MCF 10A (cell line): ENCODE measurements around the gene RPS14. TPM values are rescaled to one million over a fixed set of nuclear protein-coding genes. Genes with fewer than 3 reads are reported as not detected.

Experiments
- BruUV-seq: library from RNA; stranded (reverse); fragments of 400-500 nt; replicated peaks from 2 replicates; lab custom pipeline; 2021; lab: Mats Ljungman, UMichigan
- CTCF ChIA-PET: fragments of 300-600 bp; sonication (Branson Sonifier 250); formaldehyde crosslinking; extraction: SDS; loops from one replicate; lab custom pipeline; 2021; ENCODE audit warnings: antibody characterized with exemption, inconsistent platforms; lab: Yijun Ruan, JAX
- POLR2A ChIA-PET: fragments of 300-600, 350-650 bp; sonication (Branson Sonifier 250); formaldehyde crosslinking; extraction: SDS; loops from one replicate; lab custom pipeline; 2020; ENCODE audit warnings: antibody characterized with exemption, inconsistent platforms; lab: Yijun Ruan, JAX
- DNase-seq: peaks from one replicate; pipeline ENCODE4 v3.0.0-alpha.2; 2018; ENCODE audit not compliant: unreplicated experiment
- H3K27ac Mint-ChIP-seq: one replicate; pipeline ENCODE4 v1.8.0; 2022; ENCODE audit warnings: mild to moderate bottlenecking, low read depth, mixed read lengths; ENCODE audit not compliant: unreplicated experiment
- H3K27me3 Mint-ChIP-seq: one replicate; pipeline ENCODE4 v1.8.0; 2022; ENCODE audit warnings: mixed read lengths; ENCODE audit not compliant: insufficient read depth, unreplicated experiment
- H3K36me3 Mint-ChIP-seq: one replicate; pipeline ENCODE4 v1.8.0; 2022; ENCODE audit warnings: mild to moderate bottlenecking, moderate library complexity, mixed read lengths; ENCODE audit not compliant: insufficient read depth, unreplicated experiment
- H3K4me1 Mint-ChIP-seq: one replicate; pipeline ENCODE4 v1.8.0; 2022; ENCODE audit warnings: mixed read lengths; ENCODE audit not compliant: insufficient read depth, unreplicated experiment
- H3K4me3 Mint-ChIP-seq: one replicate; pipeline ENCODE4 v1.8.0; 2022; ENCODE audit warnings: mild to moderate bottlenecking, moderate library complexity, mixed read lengths; ENCODE audit not compliant: unreplicated experiment
- H3K9me3 Mint-ChIP-seq: one replicate; pipeline ENCODE4 v1.8.0; 2022; ENCODE audit warnings: mixed read lengths; ENCODE audit not compliant: unreplicated experiment
- intact Hi-C: fragments of 100-400 bp; cut with micrococcal nuclease; formaldehyde crosslinking; loops from 2 replicates; pipeline ENCODE4 v1.14.1; 2022
- total RNA-seq: library from RNA; stranded (reverse); gene quantifications from 2 replicates; pipeline ENCODE4 v1.2.3, GENCODE V29; 2022
- TF ChIP-seq, protein P1 (sequence below): fragments of 200-600 bp; IDR thresholded peaks from one replicate; pipeline ENCODE4 v1.8.0; 2022; ENCODE audit warnings: antibody characterized with exemption, mild to moderate bottlenecking; ENCODE audit not compliant: unreplicated experiment

RPS14 gene
- total RNA-seq, 1 experiment from 2014 or later = 5,481 TPM

DNA sequence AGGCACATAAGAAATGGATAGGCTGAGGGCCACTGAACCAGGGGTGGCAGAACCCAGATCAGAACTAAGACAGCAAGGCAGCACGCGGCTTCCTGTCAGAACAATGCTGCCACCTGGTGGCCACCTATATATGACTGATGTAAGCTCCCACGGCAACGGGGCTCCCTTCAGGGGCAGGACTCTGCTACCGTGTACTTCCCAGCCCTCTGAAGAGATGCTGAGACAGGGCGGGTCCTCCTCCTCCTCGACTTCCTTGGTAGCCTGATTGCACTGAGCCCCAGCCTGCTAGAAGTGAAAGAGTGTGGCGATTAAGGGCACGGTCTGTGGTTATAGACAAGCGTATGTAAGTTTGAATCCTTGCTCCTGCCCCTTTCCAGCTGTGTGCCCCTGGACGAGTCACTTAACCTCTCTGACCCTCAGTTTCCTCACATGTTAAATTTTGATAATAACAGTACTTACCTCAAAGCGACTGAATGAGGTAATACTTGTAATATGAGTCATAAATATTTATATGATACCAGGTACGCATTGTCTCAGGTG, 13.3 kb downstream of the RPS14 start:
- no peak overlapping the region for H3K4me3 Mint-ChIP-seq
- no peaks in the 10 kb centered on the region for H3K27me3 Mint-ChIP-seq
- BruUV-seq = no TSS peak
- DNase-seq = peak; percentile 89
- peaks cover 14% of the 10 kb centered on the region for H3K4me1 Mint-ChIP-seq
- TF ChIP-seq, protein P1, sequence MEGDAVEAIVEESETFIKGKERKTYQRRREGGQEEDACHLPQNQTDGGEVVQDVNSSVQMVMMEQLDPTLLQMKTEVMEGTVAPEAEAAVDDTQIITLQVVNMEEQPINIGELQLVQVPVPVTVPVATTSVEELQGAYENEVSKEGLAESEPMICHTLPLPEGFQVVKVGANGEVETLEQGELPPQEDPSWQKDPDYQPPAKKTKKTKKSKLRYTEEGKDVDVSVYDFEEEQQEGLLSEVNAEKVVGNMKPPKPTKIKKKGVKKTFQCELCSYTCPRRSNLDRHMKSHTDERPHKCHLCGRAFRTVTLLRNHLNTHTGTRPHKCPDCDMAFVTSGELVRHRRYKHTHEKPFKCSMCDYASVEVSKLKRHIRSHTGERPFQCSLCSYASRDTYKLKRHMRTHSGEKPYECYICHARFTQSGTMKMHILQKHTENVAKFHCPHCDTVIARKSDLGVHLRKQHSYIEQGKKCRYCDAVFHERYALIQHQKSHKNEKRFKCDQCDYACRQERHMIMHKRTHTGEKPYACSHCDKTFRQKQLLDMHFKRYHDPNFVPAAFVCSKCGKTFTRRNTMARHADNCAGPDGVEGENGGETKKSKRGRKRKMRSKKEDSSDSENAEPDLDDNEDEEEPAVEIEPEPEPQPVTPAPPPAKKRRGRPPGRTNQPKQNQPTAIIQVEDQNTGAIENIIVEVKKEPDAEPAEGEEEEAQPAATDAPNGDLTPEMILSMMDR = peak; percentile 94
- no peak overlapping the region for H3K27ac Mint-ChIP-seq
- H3K9me3 Mint-ChIP-seq = no peaks in the 10 kb centered on the region
- POLR2A ChIA-PET = interaction anchor here (0.7 to 1.2 kb wide), 4 partner anchors 13 to 1162 kb away, joined by 3 to 6 read pairs (median 4); partner anchors contain the start of genes RPS14 and TCOF1
- intact Hi-C loops = loop anchor here (1.0 to 10.0 kb wide), 5 partner anchors 79 to 431 kb away; partner anchors contain the start of genes HMGXB3, TCOF1 and TIGD6
- CTCF ChIA-PET = interaction anchor here (0.6 to 4.1 kb wide), 23 partner anchors 11 to 900 kb away, joined by 3 to 11 read pairs (median 3); no protein-coding TSS in a partner anchor
- peaks cover 6% of the 10 kb centered on the region for H3K36me3 Mint-ChIP-seq

DNA sequence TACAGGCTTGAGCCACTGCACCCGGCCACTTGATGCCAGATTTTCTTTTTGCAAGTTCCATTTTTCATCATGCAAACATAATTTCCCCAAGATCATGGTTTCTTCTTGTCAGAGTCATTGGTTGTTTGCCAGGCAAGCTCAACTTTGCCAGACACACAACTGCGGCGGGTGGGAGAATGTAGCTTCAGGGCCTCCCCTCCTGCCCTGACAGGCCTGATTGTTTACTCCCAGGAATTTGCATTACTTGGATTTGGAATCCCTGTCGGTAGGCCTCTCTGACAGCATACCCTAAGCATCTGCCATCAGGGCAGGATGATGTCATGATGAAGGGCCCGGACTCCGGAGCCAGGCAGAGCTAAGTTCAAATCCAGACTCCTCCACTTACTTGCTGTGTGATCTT, 15.1 kb downstream of the RPS14 start:
- DNase-seq = peak; percentile 81
- Mint-ChIP-seq H3K4me1 (peaks cover 14% of the 10 kb centered on the region), H3K4me3 (no peak overlapping the region), H3K36me3 (peaks cover 3% of the 10 kb centered on the region), H3K27me3 (no peaks in the 10 kb centered on the region), H3K9me3 (no peaks in the 10 kb centered on the region), H3K27ac (no peak overlapping the region)
- ChIA-PET CTCF (interaction anchor here (0.6 to 4.1 kb wide), 10 partner anchors 13 to 362 kb away, joined by 3 to 9 read pairs (median 4); no protein-coding TSS in a partner anchor), POLR2A (interaction anchor here (0.6 to 2.1 kb wide), 5 partner anchors 12 to 434 kb away, joined by 3 to 12 read pairs (median 3); partner anchors contain the start of genes HMGXB3, RPS14 and TIGD6)
- TF ChIP-seq, protein P1 = no peak
- BruUV-seq = no TSS peak
- intact Hi-C loops = loop anchor here (10.0 kb wide), 1 partner anchor 430 kb away; the partner anchor contains the start of genes HMGXB3 and TIGD6

DNA sequence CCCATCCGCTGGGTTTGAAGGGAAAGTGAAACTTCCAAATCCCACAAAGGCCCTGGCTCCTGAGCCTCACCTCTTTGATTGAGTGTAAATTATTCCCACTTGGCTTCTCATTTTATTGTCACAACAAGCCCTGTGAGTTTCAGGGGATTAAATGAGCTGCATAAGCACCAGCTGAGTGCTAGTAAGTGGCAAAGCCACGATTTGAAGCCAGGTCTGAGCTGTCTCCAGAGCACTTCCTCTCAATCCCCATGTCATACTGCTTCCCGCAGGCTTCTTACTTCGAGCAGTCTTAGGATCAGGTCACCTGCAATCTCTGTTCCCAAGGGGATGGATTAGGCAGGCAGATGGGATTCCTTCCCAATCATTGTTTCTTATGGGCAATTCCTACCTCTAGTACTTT, 18.0 kb downstream of the RPS14 start:
- Mint-ChIP-seq H3K27me3 (no peaks in the 10 kb centered on the region), H3K27ac (no peak overlapping the region), H3K36me3 (no peaks in the 10 kb centered on the region), H3K4me1 (peaks cover 9% of the 10 kb centered on the region), H3K9me3 (no peaks in the 10 kb centered on the region), H3K4me3 (no peak overlapping the region)
- no peak for DNase-seq
- intact Hi-C loops = loop anchor here (10.0 kb wide), 1 partner anchor 427 kb away; the partner anchor contains the start of genes HMGXB3 and TIGD6
- TF ChIP-seq, protein P1 = no peak
- ChIA-PET POLR2A (interaction anchor here (1.2 kb wide), 1 partner anchor 11 kb away, joined by 3 read pairs; no protein-coding TSS in a partner anchor), CTCF (interaction anchor here (0.7 to 0.9 kb wide), 3 partner anchors 11 to 445 kb away, joined by 3 to 5 read pairs (median 3); no protein-coding TSS in a partner anchor)
- no TSS peak for BruUV-seq

DNA sequence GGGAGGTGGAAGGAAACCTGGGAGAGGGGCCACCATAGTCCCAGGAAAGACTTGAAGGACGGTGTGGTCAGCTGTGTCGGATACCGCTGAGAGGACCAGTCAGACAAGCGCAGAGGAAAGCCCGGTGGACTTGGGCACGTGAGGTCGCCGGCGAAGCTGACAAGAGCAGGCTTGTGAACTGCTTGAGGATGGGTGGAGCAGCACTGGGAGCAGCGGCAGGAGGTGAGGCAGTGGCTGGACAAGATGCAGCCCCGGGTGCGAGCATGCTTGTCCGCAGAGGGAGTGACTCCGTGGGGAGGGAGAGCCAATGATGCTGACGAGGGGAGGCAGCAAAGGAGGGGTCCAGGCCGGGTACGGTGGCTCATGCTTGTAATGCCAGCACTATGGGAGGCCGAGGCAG, 18.5 kb downstream of the RPS14 start:
- CTCF ChIA-PET = interaction anchor here (0.6 kb wide), 1 partner anchor 20 kb away, joined by 3 read pairs; no protein-coding TSS in a partner anchor
- intact Hi-C loops = loop anchor here (10.0 kb wide), 1 partner anchor 426 kb away; the partner anchor contains the start of genes HMGXB3 and TIGD6
- Mint-ChIP-seq H3K9me3 (no peaks in the 10 kb centered on the region), H3K4me1 (peaks cover 4% of the 10 kb centered on the region), H3K36me3 (no peaks in the 10 kb centered on the region), H3K27me3 (no peaks in the 10 kb centered on the region), H3K4me3 (no peak overlapping the region), H3K27ac (no peak overlapping the region)
- no peak for DNase-seq
- POLR2A ChIA-PET = no interaction called here
- no TSS peak for BruUV-seq
- TF ChIP-seq, protein P1 = no peak
